Right atrium auricular region (tissue), 2 donors: Measurements from ENCODE around the gene ESRRA. TPM values are rescaled to one million over a fixed set of nuclear protein-coding genes. Genes with fewer than 3 reads are reported as not detected.

Experiments
- DNase-seq: peaks from one replicate; pipeline ENCODE4 v3.0.0-alpha.2; 2019; ENCODE audit warnings: low spot score
- H3K27ac ChIP-seq, 2 donors: fragments of 200-600 bp; sonication (generic); 1 replicate in 1 of 2; 2 replicates in 1 of 2; pipeline ENCODE4 v1.5.1; 2016 to 2019
- H3K27me3 ChIP-seq, 2 donors: fragments of 200-600 bp; sonication (generic); one replicate each; pipeline versions ENCODE4 v1.5.1 to v1.6.0; 2017 to 2019
- H3K36me3 ChIP-seq: fragments of 200-600 bp; sonication (generic); one replicate; pipeline ENCODE4 v1.5.1; 2016
- H3K4me1 ChIP-seq, 2 donors: fragments of 200-600 bp; sonication (generic); one replicate each; pipeline versions ENCODE4 v1.5.1 to v1.6.0; 2017 to 2019
- H3K4me3 ChIP-seq, 2 donors: fragments of 200-600 bp; sonication (generic); 1 replicate in 1 of 2; 2 replicates in 1 of 2; pipeline ENCODE4 v1.5.1; 2017 to 2019; ENCODE audit warnings: mild to moderate bottlenecking in 1 of 2, moderate library complexity in 1 of 2
- H3K9me3 ChIP-seq, 2 donors: fragments of 200-600 bp; sonication (generic); one replicate each; pipeline ENCODE4 v1.5.1; 2019
- total RNA-seq, 2 donors: library from RNA; depleted of rRNA; stranded (reverse); fragments of >200 nt; gene quantifications; one replicate each; pipeline ENCODE4 v1.1.0, GENCODE V29; 2016
- TF ChIP-seq, protein P1 (sequence below), 2 donors: fragments of 200-600 bp; sonication (generic); IDR thresholded peaks; one replicate each; pipeline ENCODE4 v1.5.1; 2019; ENCODE audit warnings: antibody characterized with exemption in 2 of 2

Gene ESRRA
- total RNA-seq, 2 donors from 2014 or later: 164 to 190 TPM

DNA sequence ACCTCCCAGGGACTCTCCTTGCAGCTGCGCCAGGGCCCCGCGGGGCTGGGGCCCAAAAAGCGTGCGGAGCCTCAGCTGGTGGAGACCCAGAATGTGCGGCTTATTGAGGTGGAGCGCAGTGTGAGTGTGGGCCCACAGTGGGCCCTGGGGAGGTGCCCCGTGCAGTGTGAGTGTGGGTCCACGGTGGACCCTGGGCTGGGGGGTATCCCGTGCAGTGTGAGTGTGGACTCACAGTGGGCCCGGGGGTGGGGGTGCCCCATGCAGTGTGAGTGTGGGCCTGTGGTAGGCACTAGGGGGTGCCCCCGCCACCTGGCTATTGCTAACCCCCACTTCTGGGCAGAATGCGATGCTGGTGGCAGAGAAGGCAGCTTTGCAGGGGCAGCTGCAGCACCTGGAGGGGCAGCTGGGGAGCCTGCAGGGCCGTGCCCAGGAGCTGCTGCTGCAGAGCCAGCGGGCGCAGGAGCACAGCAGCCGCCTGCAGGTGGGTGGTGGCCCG is 45.9 kb downstream of the ESRRA start:
- TF ChIP-seq, protein P1, sequence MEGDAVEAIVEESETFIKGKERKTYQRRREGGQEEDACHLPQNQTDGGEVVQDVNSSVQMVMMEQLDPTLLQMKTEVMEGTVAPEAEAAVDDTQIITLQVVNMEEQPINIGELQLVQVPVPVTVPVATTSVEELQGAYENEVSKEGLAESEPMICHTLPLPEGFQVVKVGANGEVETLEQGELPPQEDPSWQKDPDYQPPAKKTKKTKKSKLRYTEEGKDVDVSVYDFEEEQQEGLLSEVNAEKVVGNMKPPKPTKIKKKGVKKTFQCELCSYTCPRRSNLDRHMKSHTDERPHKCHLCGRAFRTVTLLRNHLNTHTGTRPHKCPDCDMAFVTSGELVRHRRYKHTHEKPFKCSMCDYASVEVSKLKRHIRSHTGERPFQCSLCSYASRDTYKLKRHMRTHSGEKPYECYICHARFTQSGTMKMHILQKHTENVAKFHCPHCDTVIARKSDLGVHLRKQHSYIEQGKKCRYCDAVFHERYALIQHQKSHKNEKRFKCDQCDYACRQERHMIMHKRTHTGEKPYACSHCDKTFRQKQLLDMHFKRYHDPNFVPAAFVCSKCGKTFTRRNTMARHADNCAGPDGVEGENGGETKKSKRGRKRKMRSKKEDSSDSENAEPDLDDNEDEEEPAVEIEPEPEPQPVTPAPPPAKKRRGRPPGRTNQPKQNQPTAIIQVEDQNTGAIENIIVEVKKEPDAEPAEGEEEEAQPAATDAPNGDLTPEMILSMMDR (IDR thresholded peaks at IDR 0.05): no peak
- Histone ChIP-seq H3K27ac (no peak overlapping the region), H3K4me3 (no peak overlapping the region), H3K9me3 (no peaks in the 10 kb centered on the region), H3K27me3 (no peaks in the 10 kb centered on the region), H3K4me1 (peaks cover 0 to 18% of the 10 kb centered on the region in 2 donors), H3K36me3 (no peaks in the 10 kb centered on the region)
- DNase-seq: no peak

DNA sequence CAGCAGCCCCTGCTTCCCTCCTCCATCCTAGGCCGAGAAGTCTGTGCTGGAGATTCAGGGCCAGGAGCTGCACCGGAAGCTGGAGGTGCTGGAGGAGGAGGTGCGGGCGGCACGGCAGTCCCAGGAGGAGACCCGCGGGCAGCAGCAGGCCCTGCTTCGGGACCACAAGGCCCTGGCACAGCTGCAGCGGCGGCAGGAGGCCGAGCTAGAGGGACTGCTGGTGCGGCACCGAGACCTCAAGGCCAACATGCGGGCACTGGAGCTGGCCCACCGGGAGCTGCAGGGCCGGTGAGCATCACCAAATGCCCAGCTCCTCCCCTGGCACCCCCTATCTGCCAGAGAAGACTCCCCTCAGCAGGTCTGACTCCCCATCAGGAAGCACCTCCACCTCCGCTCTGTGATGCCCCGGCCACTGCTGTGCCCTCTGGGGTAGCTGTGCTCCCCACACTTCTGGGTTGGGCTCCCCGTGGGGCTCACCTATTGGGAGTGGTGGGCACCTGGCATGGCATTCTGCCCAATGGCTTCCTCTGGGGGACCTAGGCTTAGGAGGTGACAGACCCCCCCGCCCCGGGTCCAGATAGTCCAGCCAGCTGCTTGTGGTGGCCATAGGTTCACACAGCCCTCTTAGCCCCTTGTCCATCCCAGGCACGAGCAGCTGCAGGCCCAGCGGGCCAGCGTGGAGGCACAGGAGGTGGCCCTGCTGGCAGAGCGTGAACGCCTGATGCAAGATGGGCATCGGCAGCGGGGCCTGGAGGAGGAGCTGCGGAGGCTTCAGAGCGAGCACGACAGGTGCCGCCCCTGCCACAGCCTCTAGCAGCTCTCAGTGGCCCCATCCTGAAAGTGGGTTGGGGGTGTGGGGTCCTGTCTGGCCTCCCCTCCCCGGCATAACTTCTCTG is 47.0 kb downstream of the ESRRA start:
- H3K4me1 ChIP-seq: peaks cover 0 to 27% of the 10 kb centered on the region in 2 donors
- H3K27ac ChIP-seq: no peak overlapping the region
- no peak for DNase-seq
- H3K36me3 ChIP-seq: no peaks in the 10 kb centered on the region
- H3K4me3 ChIP-seq: no peak overlapping the region
- H3K27me3 ChIP-seq: no peaks in the 10 kb centered on the region
- TF ChIP-seq, protein P1 (IDR thresholded peaks at IDR 0.05): no peak
- H3K9me3 ChIP-seq: no peaks in the 10 kb centered on the region

DNA sequence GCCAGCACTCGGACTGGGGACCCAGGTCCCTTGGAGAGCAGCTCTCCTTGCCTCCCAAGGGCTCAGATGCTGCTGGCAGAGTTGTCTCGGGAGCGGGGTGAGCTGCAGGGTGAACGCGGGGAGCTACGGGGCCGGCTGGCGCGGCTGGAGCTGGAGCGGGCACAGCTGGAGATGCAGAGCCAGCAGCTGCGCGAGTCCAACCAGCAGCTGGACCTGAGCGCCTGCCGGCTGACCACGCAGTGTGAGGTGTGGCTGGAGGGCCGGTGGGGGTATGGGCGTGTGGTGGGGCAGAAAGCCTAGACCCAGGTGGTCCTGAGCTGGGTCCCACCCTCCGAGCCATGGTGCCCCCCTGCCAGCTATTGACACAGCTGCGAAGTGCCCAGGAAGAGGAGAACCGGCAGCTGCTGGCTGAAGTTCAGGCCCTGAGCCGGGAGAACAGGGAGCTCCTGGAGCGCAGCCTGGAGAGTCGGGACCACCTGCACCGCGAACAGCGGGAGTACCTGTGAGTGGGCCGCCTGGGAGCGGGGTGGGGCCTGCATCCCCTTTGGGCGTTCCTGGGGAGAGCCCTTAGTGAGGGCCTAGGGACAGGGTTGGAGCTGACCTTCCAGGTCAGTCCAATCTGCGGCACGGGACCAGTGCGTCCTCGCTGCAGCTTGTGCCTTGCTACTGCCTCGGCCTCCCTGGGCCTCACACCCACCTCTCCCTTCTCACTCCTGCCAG is 47.8 kb downstream of the ESRRA start:
- Histone ChIP-seq H3K9me3 (no peaks in the 10 kb centered on the region), H3K27me3 (no peaks in the 10 kb centered on the region), H3K27ac (no peak overlapping the region), H3K4me3 (no peak overlapping the region), H3K4me1 (peaks cover 0 to 35% of the 10 kb centered on the region in 2 donors), H3K36me3 (no peaks in the 10 kb centered on the region)
- no peak for DNase-seq
- TF ChIP-seq, protein P1 (IDR thresholded peaks at IDR 0.05): no peak

DNA sequence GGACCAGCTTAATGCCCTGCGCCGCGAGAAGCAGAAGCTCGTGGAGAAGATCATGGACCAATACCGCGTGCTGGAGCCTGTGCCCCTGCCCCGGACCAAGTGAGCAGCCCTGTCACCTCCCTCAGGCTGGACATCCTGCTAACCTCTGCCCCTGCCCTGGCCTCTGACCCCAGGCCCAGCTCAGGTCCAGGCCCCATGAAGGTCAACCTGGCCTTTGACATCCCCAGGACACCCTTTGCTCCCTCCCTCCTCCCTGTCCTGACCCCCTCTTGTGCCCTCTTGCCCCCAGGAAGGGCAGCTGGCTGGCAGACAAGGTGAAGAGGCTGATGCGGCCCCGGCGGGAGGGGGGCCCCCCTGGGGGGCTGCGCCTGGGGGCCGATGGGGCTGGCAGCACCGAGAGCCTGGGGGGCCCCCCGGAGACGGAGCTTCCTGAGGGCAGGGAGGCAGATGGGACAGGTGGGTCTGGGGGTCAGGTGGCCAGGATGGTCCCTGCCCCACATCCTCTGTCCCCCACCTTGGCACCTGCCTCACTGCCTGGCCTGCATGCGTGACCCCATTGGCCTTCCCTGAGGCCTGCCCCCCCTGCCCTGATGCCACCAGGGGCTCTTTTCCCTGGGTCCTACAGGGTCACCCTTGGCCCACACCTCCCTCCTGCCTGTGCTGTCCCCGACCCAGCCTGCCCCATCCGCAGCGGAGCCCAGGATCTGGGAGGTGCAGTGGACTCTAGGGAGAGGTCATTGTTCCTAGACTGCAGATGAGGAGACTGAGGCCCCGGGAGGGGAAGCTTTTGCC is 48.6 kb downstream of the ESRRA start:
- Histone ChIP-seq H3K4me1 (peaks cover 0 to 41% of the 10 kb centered on the region in 2 donors), H3K4me3 (no peak overlapping the region), H3K9me3 (no peaks in the 10 kb centered on the region), H3K27ac (no peak overlapping the region), H3K27me3 (no peaks in the 10 kb centered on the region), H3K36me3 (no peaks in the 10 kb centered on the region)
- no peak for DNase-seq
- TF ChIP-seq, protein P1 (IDR thresholded peaks at IDR 0.05): no peak

DNA sequence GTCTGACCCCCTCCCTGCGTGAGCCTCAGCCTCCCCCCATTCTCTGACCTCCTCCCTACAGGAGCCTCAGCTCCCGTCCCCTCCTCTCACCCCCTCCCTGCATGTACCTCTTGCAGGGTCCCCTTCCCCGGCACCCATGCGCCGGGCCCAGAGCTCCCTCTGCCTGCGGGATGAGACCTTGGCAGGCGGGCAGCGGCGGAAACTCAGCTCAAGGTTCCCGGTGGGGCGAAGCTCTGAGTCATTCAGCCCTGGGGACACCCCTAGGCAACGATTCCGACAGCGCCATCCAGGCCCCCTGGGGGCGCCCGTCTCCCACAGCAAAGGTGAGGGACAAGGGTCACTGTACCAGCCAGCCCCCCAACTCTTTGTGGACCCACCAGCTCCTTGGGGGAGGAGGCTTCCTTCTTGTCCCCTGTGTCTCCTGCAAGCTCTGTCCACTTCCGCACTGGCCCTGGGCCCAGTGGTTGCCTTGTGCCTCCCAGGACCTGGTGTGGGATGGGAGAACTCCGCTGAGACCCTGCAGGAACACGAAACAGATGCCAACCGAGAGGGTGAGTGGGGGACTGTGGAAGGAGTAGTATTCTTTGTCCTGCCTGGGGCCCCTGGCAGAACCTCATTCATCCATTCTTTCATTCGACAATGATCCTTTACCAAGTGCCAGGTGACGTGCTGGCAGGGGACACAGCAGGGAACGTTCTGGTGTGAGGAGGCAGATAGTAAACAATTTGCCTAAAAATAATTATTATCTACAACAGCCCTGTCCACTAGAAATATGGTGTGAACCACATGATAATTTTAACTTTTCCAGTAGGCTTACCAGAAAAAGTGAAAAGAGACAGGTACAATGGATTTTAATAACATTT is 50.0 kb downstream of the ESRRA start:
- DNase-seq: peak; percentile 86
- H3K27ac ChIP-seq: peak overlapping the region; percentile 70 to 78

More for the DNA sequence above, 50.0 kb downstream of the ESRRA start:
- Histone ChIP-seq H3K4me3 (peak overlapping the region; percentile 18 to 41), H3K36me3 (no peaks in the 10 kb centered on the region), H3K27me3 (no peaks in the 10 kb centered on the region), H3K4me1 (peaks cover 0 to 53% of the 10 kb centered on the region in 2 donors), H3K9me3 (no peaks in the 10 kb centered on the region)
- TF ChIP-seq, protein P1 (IDR thresholded peaks at IDR 0.05): peak; percentile 57 to 82
